ENCODE data around the gene ZNF180.
A peak's percentile ranks its signal among the peaks of the same experiment; 100 is the strongest.
"Not testable (repeated sequence)": the region's sequence is repeated elsewhere in the genome, so short reads cannot be mapped to it uniquely, and the experiment has no call there.

ZNF180 gene

DNA sequence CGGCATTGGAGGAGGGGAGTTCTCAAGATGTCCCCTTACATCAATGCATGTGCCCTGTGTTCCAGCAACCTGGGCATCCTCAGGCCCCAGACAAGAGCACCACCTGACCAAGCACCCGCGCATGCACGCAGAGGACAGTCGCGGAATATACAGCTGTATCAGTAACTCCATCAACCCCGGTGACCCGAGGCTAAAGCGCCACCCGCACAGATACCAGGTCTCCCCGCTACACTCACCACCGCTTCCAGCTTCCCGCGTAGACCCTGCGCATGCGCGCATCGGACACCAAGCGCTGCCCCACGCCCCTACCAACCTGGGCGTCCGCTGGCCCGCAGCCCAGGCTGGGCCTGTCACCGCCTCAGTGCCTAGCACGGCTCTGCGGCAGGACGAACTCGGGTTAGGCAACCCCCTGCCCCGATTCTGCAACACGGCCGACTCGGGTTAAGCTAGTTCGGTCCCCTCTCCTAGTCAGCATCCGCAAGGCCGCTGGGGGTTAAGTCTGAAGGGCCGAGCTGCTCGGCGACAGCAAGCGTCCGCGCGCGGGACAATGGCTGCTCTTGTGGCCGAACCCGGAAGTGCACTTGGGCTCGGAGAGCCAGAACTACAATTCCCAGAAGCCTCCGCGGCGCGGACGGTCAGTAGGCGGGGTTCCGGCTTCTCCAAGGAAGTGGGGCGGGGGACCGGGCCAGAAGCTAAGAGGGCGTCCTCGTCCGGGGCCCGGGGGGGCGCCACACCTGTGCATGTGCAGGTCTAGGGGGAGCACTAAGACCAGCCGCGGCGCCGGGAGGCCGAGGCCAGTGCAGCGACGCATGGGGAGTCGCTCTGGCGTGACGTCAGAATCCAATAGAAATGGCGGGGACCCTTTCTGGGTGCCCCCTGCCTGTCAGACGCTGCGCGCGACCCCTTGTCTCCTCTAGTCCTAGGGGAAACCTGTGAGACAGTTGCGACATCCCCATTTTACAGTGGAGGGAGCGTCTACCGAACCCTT lies at the start of gene ZNF180:
Gene ZNF180, minus strand, starts transcription at position 561 of the 988 bp plus-strand sequence. CDS start 3,188 bp downstream, outside the sequence.
- DNase-seq, result peak; percentile 95

DNA sequence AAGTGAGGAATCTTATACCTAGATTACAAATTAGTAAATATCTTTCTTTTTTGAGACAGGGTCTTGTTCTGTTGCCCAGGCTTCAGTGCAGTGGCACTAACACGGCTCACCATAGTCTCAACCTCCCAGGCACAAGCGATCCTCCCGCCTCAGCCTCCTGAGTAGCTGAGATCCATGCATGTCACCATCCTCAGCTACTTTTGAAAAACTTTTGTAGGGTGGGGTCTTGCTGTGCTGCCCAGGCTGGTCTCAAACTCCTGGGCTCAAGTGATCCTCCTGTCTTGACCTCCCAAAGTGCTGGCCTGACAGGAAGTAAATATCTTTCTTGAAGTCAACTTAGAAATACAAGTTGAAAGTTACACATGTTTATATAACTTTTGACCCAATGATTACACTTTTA lies 49.2 kb upstream of the ZNF180 start:
- DNase-seq, result no peak

- DNase-seq, result no peak
Measured at GRCh38 chr19:44548736-44549135, 48.4 kb upstream of the ZNF180 start.

- no peak for DNase-seq
Measured at GRCh38 chr19:44544031-44544430, 43.7 kb upstream of the ZNF180 start.

DNA sequence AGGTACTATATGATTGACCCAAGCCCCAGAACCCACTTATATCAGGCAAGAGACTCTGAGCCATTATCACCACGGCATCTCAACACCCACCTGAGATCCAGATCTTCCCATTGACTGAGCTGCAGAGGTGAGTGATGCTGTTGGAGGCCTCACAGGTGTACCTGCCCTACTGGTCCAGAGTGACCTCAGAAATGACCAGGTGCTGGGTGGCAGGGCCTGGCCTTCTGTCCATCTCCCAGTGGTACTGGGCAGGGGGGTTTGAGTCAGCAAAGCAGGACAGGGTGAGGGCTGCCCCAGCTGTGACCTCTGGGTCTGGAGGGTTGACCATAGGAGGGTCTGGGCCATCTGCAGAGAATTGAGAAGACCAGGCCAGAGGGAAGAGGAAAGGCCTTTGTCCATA lies 42.3 kb upstream of the ZNF180 start:
- DNase-seq, result no peak

GRCh38 chr19:44540736-44541135 lies 40.4 kb upstream of the ZNF180 start:
- DNase-seq, result no peak

GRCh38 chr19:44539991-44540390 lies 39.7 kb upstream of the ZNF180 start:
- no peak for DNase-seq

DNA sequence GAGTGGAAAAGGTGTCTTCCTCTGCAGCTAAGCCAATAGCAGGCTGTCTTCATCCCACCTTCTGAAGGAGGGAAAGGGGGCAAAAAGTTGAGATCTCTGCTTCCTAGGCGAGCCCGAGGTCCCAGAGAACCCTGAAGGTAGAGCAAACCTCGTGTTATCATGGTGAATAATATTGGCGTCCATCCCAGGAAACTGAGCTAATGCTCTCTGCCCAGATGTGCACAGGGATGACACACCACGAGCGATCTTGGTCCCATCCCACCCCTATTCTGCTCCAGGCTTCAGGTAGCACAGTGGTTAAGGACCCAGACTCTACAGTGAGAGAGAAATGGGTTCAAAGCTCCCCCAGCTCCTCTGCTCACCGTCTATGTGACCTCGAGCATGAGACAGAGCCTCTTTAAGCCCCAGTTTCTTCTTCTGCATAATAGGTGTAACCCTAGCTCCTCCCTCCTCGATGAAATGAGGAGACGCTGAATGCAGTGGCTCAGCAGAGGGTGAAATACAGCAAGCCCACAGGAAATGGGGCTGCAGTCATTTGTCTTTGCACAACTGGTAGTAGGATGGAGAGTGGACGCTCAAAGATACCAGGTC lies 39.0 kb upstream of the ZNF180 start:
- DNase-seq, result no peak

DNA sequence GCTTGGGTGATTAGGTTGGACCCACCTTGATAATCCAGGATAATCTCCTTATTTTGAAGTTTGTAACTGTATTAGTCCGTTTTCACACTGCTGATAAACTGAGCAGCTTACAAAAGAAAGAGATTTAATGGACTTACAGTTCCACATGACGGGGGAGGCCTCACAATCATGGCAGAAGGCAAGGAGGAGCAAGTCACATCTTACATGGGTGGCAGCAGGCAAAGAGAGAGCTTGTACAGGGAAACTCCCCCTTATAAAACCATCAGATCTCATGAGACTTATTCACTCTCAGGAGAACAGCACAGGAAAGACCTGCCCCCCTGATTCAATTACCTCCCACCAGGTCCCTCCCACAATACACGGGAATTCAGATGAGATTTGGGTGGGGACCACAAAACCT lies 35.0 kb upstream of the ZNF180 start:
- DNase-seq, result not testable (repeated sequence)

- DNase-seq, result no peak
Measured at GRCh38 chr19:44532819-44533218, 32.5 kb upstream of the ZNF180 start.

- DNase-seq, result no peak
Measured at GRCh38 chr19:44530777-44531176, 30.5 kb upstream of the ZNF180 start.

GRCh38 chr19:44529536-44529935 lies 29.2 kb upstream of the ZNF180 start, which contains the start of gene CEACAM20:
Gene CEACAM20, minus strand, starts transcription at chr19:44529675. Its CDS starts 166 bp downstream, at chr19:44529509.
- DNase-seq, result no peak

DNA sequence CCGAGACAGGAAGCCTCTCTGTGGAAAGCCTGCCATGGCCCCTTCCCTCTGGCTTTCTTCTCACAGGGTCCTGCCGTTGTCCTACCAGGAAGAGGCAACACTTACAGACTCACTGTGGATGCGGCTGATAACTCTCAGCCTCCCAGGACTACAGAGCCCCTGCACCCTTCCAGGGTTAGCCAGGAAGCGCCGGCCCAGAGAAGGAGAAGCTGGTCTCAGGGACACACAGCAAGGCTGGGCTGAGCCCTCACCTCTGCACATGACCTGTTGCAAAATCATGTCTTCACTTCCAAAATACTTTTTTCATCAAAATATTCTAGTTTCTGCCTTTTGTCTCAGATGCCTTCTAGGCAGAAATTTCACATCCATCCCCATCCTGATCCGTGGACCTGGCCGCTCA lies 27.2 kb upstream of the ZNF180 start:
- no peak for DNase-seq

GRCh38 chr19:44525721-44526430 lies 25.6 kb upstream of the ZNF180 start:
- no peak for DNase-seq

- no peak for DNase-seq
Measured at GRCh38 chr19:44521370-44521769, 21.0 kb upstream of the ZNF180 start.

- DNase-seq, result no peak
Measured at GRCh38 chr19:44517146-44517545, 16.8 kb upstream of the ZNF180 start.

DNA sequence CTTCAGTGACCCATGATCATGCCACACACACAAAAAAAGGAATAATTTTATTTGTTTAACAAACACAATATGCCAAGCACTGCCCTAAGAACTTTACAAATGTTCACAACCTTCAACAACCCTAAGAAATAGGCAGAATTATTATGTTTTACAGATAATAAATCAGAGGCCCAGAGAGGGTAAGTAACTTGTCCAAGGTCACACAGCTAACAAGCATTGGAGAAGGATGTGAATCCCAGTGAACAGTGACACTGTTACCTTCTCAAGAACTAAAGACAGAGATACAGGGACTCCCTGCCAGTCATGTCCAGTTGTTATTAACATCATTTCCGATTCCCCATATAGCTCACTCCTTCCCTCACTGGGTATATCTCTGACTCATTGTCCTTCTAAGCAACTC lies 15.6 kb upstream of the ZNF180 start:
- no peak for DNase-seq

DNA sequence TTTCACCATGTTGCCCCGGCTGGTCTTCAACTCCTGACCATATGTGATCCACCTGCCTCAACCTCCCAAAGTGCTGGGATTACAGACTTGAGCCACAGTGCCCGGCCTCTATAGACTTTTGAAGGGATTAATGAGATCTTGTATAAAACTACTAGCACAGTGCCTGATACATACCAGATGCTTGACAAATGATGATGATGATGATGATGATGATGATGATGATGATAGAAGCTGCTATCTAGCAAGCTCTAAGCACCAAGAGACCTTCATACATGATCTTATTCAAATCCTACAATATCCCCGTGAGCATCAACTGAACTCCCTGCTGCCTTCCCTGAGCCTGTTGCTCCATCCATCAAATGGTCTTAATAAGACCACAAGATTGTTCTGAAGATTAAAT lies 14.7 kb upstream of the ZNF180 start:
- DNase-seq, result no peak

DNA sequence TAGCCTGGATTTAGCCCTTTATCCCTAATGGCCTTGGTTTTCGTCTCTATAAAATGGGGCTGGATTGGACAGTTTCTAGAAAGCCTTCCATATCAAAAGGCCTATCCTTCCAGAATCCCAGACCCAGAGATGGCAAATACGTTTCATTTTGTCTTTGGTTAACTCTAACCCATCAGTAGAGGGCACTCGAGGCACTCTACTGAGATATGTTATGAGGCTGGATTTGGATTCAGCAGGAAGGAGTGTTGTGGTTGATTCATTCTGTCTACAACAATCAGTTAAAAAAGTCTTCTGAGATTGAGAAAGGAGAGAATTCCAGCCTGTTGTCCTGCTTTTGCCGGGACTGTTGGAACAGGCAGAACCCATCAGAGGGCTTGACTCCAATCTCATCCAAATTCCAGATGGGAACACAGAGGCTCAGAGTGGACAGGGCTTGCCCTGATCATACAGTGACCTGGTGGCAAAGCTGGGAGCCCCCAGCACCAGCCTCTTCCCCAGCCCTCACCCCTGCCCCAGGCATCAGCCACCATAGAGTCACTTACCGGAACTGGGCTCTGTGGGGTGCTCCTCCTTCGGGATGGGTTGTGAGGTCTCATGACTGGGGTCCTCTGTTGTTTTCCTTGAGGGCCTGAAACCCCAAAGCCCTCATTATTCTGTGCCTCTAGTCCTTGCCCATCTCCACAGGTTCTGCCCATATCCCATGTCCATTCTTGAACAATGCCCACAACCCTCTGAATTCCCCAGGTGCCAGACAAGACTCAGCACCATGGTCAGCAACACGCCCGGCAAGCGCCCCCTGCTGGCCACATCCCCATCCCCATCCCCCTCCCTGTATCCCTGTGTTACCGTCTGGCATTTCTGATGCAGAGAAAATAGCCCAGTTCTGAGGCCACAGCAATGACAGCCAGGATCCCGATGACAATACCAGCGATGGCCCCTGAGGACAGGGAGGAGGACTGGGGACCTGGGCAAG lies 12.3 kb upstream of the ZNF180 start:
- DNase-seq, result peak; percentile 20

GRCh38 chr19:44509478-44509877 lies 9.2 kb upstream of the ZNF180 start:
- no peak for DNase-seq

- DNase-seq, result no peak
Measured at GRCh38 chr19:44499559-44499958, 763 bp downstream of the ZNF180 start.

DNA sequence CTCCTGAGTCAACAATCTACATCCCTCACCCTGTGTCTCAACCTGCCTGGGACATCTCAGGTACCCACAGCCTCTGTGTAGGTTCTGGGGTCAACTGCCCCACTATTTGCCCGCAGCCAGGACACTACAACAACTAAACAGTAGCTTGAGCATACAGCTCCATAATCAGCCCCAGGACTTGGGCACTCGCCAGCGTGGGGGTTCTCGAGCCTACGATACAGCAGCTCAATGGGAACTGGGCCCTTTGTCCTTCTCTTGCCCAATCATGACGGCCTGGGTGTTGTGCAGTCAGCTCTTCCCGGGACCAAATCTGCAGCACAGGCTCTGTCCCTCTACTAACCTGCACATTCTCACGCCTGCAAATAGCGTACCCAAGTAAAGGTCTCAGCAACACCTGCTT lies 1.3 kb downstream of the ZNF180 start:
- no peak for DNase-seq
